GM12878 (cell line): ENCODE data around the gene CFAP97. TPM values are rescaled to one million over a fixed set of nuclear protein-coding genes. Genes with fewer than 3 reads are reported as not detected.

Source experiments
- ATAC-seq: fragments of 200-7000 bp; cut with Tn5 transposase; 3 replicates; pipeline ENCODE4 v1.9.1; 2020; ENCODE audit warnings: mild to moderate bottlenecking, moderate library complexity
- BruUV-seq: library from RNA; stranded (reverse); fragments of 400-500 nt; replicated peaks from 2 replicates; lab custom pipeline; 2021; lab: Mats Ljungman, UMichigan
- CTCF ChIA-PET: fragments of 300-600 bp; sonication (Branson Sonifier 250); formaldehyde crosslinking; extraction: SDS; loops from one replicate; lab custom pipeline; 2021; ENCODE audit warnings: inconsistent platforms; lab: Yijun Ruan, JAX
- POLR2A ChIA-PET: fragments of 350-600 bp; formaldehyde crosslinking; extraction: SDS; loops from one replicate; lab custom pipeline; 2021; ENCODE audit warnings: inconsistent platforms; lab: Charles Lee
- RAD21 ChIA-PET: fragments of 300-600 bp; sonication (Branson Sonifier 250); formaldehyde crosslinking; loops from one replicate; lab custom pipeline; 2023; ENCODE audit warnings: antibody characterized with exemption; ENCODE audit not compliant: unreplicated experiment; lab: Charles Lee
- SMC1A ChIA-PET: fragments of 300-600 bp; sonication (Branson Sonifier 250); formaldehyde crosslinking; loops from one replicate; lab custom pipeline; 2023; ENCODE audit not compliant: unreplicated experiment, uncharacterized antibody; lab: Charles Lee
- DNase-seq: peaks from one replicate; pipeline ENCODE4 v3.0.0-alpha.2; 2011; ENCODE audit warnings: low read depth, low spot score
- FAIRE-seq: peaks from 3 replicates; lab custom pipeline; 2011; peaks lifted over from hg19 to GRCh38; lab: Jason Lieb, UNC
- H2AFZ ChIP-seq: 2 replicates; pipeline ENCODE4 v1.6.0; 2011; ENCODE audit warnings: low read depth, low read length, control low read depth; ENCODE audit not compliant: control insufficient read depth
- H3K27ac ChIP-seq: 2 replicates; pipeline ENCODE4 v1.5.1; 2011; ENCODE audit warnings: control low read depth; ENCODE audit not compliant: control insufficient read depth, insufficient read depth
- H3K27me3 ChIP-seq, 2 experiments: replicated peaks in 1 of 2; 2 replicates each; pipeline versions ENCODE4 v1.6.0 to v1.6.1; 2011; ENCODE audit warnings: low read length in 1 of 2; ENCODE audit not compliant: control insufficient read depth in 2 of 2, insufficient read depth in 2 of 2
- H3K36me3 ChIP-seq, 2 experiments: 2 replicates each; pipeline ENCODE4 v1.5.1; 2011; ENCODE audit warnings: low read length in 1 of 2; ENCODE audit not compliant: control insufficient read depth in 2 of 2, insufficient read depth in 2 of 2
- H3K4me1 ChIP-seq: 2 replicates; pipeline ENCODE4 v1.6.1; 2011; ENCODE audit warnings: mild to moderate bottlenecking, low read length, moderate library complexity, mixed read lengths; ENCODE audit not compliant: control insufficient read depth, insufficient read depth
- H3K4me2 ChIP-seq: 2 replicates; pipeline ENCODE4 v1.6.0; 2011; ENCODE audit warnings: control low read depth; ENCODE audit not compliant: control insufficient read depth, insufficient read depth
- H3K4me3 ChIP-seq: fragments of 200-600 bp; sonication (generic); 2 replicates; pipeline ENCODE4 v1.5.1; 2016
- H3K79me2 ChIP-seq: 2 replicates; pipeline ENCODE4 v1.6.0; 2011; ENCODE audit warnings: low read length; ENCODE audit not compliant: control insufficient read depth, insufficient read depth
- H3K9ac ChIP-seq: 2 replicates; pipeline ENCODE4 v1.8.0; 2011; ENCODE audit warnings: low read length, control low read depth, mixed read lengths; ENCODE audit not compliant: control insufficient read depth, insufficient read depth
- H3K9me3 ChIP-seq: replicated peaks from 3 replicates; pipeline ENCODE4 v1.5.1; 2011; ENCODE audit warnings: mild to moderate bottlenecking, low read length; ENCODE audit not compliant: control insufficient read depth, insufficient read depth
- H4K20me1 ChIP-seq: 2 replicates; pipeline ENCODE4 v1.6.0; 2011; ENCODE audit not compliant: control insufficient read depth, insufficient read depth
- ESRRA ChIP-seq: IDR thresholded peaks from 2 replicates; pipeline ENCODE4 v1.6.1; 2012; ENCODE audit warnings: mild to moderate bottlenecking, low read length, improper control_type of control experiment
- PML ChIP-seq: IDR thresholded peaks from 2 replicates; pipeline ENCODE4 v1.6.1; 2012; ENCODE audit warnings: low read length, inconsistent platforms
- SREBF2 ChIP-seq: IDR thresholded peaks from 2 replicates; pipeline ENCODE4 v1.6.1; 2012; ENCODE audit warnings: mild to moderate bottlenecking, low read length
- WGBS: methylation state at CpG from one replicate; pipeline ENCODE4 v1.1.6; 2016; ENCODE audit warnings: low lambda C conversion rate; ENCODE audit not compliant: insufficient replicate concordance, insufficient coverage; ENCODE audit errors: missing lambda C conversion rate; 5-methylcytosine and 5-hydroxymethylcytosine counted together
- in situ Hi-C: fragments of 300-500 bp; cut with MboI; formaldehyde crosslinking; loops from 9 replicates; pipeline ENCODE4 v1.14.3; 2018; ENCODE audit warnings: mixed read lengths
- intact Hi-C: fragments of 100-400 bp; cut with micrococcal nuclease; formaldehyde crosslinking; loops from one replicate; pipeline ENCODE4 v1.14.2; 2022; ENCODE audit not compliant: unreplicated experiment
- polyA plus RNA-seq, 11 experiments: library from polyadenylated mRNA; depleted of rRNA in 4 of 11; unstranded in 6 of 11; stranded (reverse) in 5 of 11; fragments of >200 nt; fragmentation: Nextera tagmentation in 4 of 11; fragmentation: Illumina TruSeq in 1 of 11; extraction: Ambion mirVana in 4 of 11; extraction: Trizol in 1 of 11; gene quantifications; 1 replicate in 1 of 11; 2 replicates in 10 of 11; pipeline versions ENCODE4 v1.2.1 to v1.2.3, GENCODE V29; 2011 to 2016; ENCODE audit warnings: inconsistent platforms in 2 of 11, missing spikeins in 2 of 11, low read depth in 1 of 11
- total RNA-seq, 4 experiments: library from RNA; depleted of rRNA in 3 of 4; stranded (reverse); fragments of >200 nt in 3 of 4; fragmentation: Illumina TruSeq in 1 of 4; extraction: Trizol in 1 of 4; gene quantifications; 2 replicates each; pipeline versions ENCODE4 v1.2.1 to v1.2.3, GENCODE V29; 2013 to 2021

Gene CFAP97
- total and polyA plus RNA-seq, 10 of the 15 experiments (the other 5 are each of a cell fraction or from before 2014, with no cell fraction given) = 26.4 to 62.7 (median 48.0) TPM

- in situ Hi-C loops = no loop called here
- Histone ChIP-seq H3K9ac (peak overlapping the region; percentile 93), H3K4me1 (peaks cover 26% of the 10 kb centered on the region), H3K9me3 (no peaks in the 10 kb centered on the region), H3K4me2 (peak overlapping the region; percentile 69), H3K4me3 (peak overlapping the region; percentile 61), H3K27me3 (no peaks in the 10 kb centered on the region), H4K20me1 (no peaks in the 10 kb centered on the region), H3K36me3 (no peaks in the 10 kb centered on the region), H3K79me2 (peaks cover 59% of the 10 kb centered on the region), H2AFZ (peak overlapping the region; percentile 75), H3K27ac (peak overlapping the region; percentile 86)
- under 1% methylated on average over 8 of the region's 8 CpGs for WGBS
- TF ChIP-seq PML (0 out of 2 replicates have a peak, but pooled peaks have one; percentile 46), SREBF2 (no peak), ESRRA (no peak)
- ChIA-PET RAD21 (interaction anchor here (1.3 kb wide), 1 partner anchor 45 kb away, joined by 4 read pairs; no protein-coding TSS in a partner anchor), SMC1A (interaction anchor here (1.2 to 4.1 kb wide), 3 partner anchors 10 to 396 kb away, joined by 4 to 17 read pairs (median 4); no protein-coding TSS in a partner anchor), POLR2A (interaction anchor here (1.0 kb wide), 1 partner anchor 10 kb away, joined by 3 read pairs; no protein-coding TSS in a partner anchor), CTCF (interaction anchor here (2.2 kb wide), 1 partner anchor 19 kb away, joined by 8 read pairs; no protein-coding TSS in a partner anchor)
- ATAC-seq (peak; percentile 16), DNase-seq (no peak), FAIRE-seq (no peak)
- BruUV-seq = TSS peak; percentile 81
- intact Hi-C loops = no loop called here
These were observed 765 bp downstream of the CFAP97 start for GRCh38 chr4:185202984-185203485.
